ENCODE measurements around the gene HIBCH.
"Not testable (repeated sequence)": the region's sequence is repeated elsewhere in the genome, so short reads cannot be mapped to it uniquely, and the experiment has no call there.

The HIBCH gene

DNA sequence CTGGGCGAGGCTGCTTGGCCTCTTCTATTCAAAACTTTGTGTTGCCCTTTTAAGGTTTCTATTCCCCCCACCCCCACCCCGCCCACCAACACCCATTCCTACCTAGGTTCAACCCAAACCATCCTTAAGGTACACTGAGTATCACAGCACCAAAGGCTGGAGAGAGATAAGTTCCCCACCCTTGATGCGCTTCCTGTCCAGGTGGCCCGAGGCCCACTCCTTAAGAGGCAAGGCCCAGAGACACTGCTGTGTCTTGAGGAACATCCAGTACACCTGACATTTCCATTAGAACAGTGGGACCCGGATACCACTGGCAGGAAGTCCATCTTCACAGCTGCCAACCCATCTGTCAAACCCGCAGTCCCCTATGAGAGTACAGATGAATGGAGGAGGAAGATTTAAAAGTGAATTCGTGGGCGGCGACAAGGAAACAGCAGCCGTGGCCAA lies 23.5 kb upstream of the HIBCH start:
- no peak for DNase-seq (ENCODE audit: low spot score)

DNA sequence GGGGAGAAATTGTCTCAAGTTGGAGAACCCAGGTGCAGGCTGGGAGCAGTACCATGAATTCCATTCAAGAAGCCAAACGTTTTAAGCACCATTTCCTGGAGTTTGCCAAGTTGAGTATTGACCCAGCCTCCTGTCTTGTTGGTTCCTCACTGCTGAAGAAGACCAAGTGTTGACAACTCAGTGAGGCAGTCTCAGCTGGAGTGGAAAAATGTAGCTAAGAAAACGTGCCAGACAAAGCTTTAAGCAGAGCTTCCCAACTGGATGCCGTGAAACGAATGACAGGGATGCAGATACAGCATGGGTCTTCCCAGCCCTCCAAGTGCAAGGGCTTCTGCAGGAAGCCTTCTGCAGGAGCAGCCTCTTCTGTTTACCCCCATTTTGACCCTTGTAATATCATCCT lies 23.0 kb upstream of the HIBCH start:
- DNase-seq (ENCODE audit: low spot score), result no peak

DNA sequence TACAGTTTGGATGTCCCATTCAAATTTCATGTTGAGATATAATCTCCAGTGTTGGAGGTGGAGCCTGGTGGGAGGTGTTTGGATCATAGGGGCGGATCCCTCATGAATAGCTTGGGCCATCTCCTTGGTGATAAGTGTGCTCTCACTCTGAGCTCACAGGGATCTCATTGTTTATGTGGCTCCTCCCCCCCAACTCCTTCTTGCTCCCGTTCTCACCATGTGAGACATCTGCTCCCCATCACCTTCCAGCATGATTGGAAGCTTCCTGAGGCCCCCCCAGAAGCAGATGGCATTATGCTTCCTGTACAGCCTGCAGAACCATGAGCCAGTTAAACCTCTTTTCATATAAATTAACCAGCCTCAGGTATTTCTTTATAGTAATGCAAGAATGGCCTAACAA lies 20.7 kb upstream of the HIBCH start:
- no peak for DNase-seq (ENCODE audit: low spot score)

DNA sequence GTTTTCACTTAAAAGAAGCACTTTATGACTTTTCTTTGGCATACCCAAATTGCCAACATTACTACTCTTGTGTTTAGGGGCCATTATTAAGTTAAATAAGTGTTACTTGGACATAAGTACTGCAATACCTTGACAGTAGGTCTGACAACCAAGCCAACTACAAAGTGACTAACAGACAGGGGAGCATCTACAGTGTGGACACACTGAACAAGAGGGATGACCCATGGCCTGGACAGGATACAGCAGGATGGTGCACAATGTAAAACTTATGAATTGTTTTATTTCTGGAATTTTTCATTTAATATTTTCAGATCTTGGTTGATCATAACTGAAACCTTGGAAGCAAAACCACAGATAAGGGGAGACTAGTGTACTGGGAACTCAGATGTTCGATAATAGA lies 19.8 kb upstream of the HIBCH start:
- no peak for DNase-seq (ENCODE audit: low spot score)

DNA sequence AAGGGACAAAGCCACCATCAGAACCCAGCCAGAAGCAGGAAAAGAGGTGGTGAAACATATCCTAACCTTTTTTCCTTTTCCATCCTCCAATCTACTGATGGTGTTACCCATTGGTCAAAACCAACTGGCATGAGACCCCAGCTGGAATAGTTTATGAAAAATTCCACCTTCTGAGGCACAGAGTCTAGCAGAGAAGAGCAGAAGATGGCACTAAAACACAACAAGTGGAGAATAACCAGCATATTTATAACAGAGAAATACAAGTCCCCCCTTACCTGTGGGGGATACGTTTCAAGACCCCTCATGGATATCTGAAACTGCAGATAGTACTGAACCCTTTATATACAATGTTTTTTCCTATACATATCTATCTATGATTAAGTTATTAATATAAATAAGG lies 18.8 kb upstream of the HIBCH start:
- no peak for DNase-seq (ENCODE audit: low spot score)

DNA sequence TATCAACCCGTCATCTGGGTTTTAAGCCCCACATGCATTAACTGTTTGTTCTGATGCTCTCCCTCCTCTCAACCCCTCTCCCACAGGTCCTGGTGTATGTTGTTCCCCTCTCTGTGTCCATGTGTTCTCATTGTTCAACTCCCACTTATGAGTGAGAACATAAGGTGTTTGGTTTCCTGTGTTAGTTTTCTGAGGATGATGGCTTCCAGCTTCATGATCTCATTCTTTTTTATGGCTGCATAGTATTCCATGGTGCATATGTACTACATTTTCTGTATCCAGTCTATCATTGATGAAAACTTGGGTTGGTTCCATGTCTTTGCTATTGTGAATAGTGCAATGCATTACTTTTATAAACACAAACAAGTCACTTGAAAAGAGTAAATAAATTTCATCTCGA lies 16.8 kb upstream of the HIBCH start:
- DNase-seq (ENCODE audit: low spot score), result no peak

DNA sequence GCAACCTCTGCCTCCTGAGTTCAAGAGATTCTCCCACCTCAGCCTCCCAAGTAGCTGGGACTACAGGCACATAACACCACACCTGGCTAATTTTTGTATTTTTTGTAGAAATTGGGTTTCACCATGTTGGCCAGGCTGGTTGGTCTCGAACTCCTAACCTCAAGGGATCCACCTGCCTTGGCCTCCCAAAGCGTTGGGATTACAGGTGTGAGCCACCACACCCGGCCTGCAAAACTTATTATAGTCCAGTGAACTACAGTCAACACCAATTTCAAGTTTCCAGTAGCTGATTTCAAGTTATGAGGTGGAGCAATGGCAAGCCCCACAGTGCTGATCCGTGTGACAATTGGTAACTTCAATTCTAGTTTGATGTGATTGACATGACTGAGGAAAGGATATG lies 16.0 kb upstream of the HIBCH start:
- DNase-seq (ENCODE audit: low spot score), result not testable (repeated sequence)

DNA sequence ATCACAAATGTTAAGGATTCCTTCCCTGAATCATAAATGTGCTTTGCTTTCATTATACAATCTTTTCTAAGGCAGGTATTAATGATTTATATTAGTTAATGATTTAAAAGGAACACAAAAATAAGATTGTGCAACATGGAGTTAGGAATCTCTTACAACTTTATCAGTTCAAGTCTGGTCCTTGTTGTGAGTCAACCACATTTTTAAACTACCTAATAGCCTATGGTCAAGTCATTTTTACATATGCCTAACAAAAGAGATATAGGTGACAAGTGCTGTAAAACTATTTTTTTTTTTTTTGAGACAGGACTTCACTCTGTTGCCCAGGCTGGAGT lies 15.6 kb upstream of the HIBCH start:
- DNase-seq (ENCODE audit: low spot score), result no peak

DNA sequence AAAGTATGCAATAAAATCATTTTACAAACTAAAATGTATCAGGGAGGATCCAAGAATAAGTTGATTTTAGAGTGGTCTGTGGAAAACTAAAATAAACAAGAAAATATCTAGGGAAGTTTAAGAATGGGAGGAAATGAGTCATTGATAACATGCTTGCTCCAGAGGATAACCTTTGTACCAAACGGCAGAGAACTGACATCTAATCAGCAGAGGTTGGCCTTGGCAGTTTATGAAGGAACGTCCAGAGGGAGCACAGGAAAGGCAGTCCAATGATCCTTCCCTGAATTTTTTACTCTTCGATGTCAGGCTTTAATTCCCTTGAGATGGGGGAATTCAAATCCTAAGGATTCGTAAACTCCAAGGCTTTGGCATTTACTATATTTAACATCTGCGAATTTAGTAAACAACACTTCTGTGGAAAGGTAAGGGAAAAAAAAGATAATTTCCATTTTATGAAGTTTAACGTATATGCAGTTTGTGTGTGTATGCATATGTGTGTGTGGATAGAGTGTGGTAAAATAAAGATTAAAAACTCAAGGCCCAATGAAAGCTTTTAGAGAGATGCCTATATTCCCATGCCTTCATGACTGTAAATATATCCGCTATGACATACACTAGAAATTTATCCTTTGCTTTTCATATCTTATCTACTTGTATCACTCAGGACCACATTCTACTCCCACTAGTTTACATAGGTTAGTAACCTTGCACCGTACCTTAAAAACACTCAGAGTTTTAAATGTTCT lies 15.0 kb upstream of the HIBCH start:
- no peak for DNase-seq (ENCODE audit: low spot score)

DNA sequence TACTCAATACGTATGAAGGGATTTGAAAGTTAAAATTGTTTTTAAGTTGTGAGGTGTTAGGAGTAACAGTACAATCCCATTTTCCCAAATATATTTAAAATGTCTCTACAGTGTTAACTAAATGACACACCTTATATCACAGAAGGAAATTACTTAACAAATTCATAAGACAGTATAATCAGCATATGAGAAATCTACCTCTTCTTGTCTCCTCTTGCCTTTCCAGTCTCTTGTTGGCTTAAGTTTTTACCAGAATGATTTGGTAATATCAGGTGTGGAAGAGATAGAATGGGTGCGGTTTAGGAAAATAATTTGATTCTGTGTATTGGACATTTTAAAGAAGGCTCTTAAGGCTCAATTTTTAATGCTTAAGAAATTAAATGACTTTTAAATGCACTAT lies 14.3 kb upstream of the HIBCH start:
- no peak for DNase-seq (ENCODE audit: low spot score)

DNA sequence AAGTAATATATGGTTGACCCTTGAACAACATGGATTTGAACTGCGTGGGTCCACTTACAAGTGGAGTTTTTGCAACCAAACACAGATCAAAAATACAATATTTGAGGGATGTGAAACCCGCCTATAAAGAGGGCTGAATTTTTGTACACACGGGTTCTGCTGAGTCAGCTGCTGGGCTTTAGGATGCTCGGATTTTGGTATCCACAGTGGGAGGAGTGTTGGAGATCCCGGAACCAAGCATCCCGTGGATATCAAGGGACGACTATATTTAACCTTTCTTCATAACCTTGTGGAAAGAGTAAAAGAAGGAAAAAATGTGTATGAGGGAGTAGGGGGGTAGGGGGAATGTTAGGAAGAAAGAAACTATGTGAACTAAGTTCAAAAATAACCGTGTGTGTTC lies 13.8 kb upstream of the HIBCH start:
- DNase-seq (ENCODE audit: low spot score), result no peak

DNA sequence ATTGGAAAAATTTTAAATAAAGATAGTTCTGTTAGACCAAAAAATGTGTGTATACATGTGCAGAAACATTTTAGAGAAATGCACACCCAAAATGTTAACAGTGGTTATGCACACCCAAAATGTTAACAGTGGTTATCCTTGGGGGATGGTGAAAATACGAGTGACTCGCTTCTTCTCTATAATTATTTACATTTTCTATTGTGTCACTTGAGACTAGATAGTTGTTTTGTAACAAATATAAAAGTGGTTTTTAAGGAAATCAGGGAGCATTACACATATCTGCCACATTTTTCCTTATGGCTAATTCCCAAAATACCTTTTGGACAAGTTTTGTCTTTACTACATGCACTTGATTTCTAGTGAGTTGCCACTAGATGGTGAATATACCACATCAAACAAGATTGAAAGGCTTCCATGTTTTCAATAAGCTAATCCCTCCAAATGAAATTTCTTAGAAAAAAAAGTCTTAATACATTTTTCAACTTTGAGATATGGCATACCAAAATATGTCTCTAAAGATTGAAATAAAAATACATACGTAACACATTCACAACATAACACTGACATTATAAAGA lies 9.0 kb upstream of the HIBCH start:
- no peak for DNase-seq (ENCODE audit: low spot score)

DNA sequence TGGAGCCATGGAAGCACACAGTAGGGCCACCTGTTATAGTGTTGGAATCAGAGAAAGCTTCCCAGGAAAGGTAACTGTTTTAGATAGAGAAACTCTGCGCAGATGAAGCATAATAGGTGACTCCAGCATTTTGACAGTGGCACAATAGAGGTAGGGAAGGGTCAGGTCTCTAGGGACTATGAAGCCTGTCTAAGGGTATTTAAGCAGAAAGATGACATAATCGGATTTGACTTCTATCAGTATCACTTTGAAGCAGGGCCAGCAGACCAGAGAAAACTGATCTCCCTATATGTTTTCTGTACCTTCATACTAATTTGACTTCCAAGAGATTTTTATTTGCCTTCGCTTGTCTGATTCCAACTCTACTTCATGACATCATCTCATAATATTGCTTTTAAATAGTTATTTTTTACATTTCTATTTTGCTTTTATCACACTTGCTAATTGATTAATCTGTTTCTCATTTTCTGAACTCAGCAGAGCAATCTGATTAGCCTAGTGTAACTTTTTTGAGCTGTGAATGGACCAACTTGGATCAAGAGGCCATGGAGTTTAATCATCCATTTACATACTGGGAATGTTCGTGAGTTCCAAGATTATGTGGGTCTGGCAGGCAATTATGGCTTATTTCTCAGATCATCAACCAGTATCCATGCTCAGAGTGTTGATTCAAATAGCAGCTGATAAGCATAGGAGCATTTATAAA lies 8.4 kb upstream of the HIBCH start:
- DNase-seq (ENCODE audit: low spot score), result no peak

DNA sequence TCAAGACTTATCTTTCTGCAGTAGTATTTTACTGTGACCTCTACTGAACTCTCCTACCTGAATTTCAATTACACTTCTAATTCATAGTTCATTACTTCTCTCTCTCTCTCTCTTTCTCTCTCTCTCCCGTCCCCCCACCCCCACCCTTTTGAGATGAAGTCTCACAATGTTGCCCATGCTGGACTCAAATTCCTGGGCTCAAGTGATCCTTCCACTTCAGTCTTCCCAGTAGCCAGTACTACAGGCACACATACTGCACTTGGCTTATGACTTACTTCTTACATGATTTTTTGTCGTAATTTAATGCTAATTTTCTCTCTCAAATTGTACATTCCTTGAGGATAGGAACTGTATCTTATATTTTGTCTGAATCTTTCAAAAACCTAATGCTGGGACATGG lies 6.0 kb upstream of the HIBCH start:
- no peak for DNase-seq (ENCODE audit: low spot score)

DNA sequence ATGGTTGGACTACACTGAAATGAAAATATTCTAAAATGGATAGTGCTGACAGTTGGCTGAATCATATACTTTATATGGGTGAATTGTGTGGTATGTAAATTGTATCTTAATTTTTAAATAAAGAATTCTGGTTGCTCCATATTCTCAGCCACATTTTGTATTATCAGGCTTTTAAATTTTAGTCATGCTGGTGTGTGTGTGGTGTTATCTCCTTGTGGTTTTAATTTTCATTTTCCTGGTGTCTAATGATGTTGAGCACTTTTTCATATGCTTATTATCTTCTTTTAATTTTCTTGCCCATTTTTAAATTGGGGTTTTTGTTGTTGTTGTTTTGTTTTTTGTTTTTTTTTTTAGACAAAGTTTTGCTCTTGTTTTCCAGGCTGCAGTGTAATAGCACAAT lies 3.8 kb upstream of the HIBCH start:
- DNase-seq (ENCODE audit: low spot score), result no peak

DNA sequence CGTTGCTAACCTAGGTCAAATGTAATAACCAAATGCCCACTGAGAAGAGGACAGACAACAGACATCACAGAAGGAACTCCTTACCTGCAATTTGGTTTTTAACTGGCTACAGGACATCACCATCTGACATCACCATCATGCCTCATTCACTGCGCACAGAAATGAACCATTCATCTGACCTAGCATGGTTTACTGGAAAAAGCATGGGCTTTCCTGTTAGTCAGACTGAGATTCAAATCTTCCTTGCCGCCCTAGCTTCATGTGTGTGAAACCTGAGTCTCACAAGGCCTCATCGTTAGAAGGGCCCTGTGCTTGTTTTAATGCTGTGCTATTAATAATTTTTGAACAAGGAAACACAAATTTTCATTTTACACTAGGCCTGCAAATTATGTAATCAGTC lies 1.1 kb upstream of the HIBCH start:
- DNase-seq (ENCODE audit: low spot score), result no peak

DNA sequence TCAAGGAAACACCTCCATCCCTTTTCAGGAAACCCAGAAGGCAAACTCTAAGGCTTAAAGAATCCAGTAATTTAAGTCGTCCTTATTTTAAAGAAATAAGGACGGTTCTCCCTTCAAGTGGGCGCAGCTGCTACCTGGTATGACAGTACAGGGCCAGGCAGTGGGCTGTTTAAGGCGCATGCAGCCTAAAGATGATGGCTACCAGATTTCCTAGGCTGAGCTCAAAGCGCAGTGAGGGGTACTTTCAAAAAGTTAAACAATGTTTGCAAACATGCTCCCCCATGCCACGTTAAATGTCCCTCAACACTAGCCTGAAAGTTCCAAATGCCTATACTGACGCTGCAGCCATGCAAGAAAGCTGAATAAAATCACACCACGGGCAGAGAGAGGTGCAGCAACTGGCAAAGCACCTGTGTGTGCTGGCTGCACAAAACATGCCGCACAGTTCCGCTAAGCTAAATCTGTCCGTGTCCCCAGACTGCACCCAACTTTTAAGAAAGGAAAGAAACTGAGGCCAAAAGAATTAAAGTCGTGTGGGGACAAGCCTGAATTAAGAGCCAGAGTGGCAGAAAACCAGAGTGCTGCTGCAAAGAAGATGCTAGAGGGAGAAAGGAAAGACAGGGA lies 583 bp downstream of the HIBCH start:
- no peak for DNase-seq (ENCODE audit: low spot score)

DNA sequence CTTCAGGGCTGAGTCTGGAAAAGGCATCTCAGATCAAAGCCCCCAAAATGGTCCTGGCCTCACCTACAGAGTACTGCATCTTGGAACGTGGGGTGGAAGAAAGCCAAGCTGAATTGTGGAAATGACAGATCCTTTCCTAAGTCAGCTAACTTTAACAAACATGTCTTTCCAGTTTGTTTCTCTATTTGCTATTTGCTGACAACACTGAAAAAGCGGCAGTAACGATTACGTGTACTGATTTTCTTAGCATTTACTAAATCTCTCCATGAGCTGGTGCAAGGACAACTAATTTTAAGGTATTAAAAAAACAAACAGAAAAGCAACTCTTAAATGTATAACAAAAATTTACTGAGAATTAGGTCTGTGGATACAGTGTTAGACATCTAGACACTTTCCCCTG lies 1.1 kb downstream of the HIBCH start:
- DNase-seq (ENCODE audit: low spot score), result no peak

DNA sequence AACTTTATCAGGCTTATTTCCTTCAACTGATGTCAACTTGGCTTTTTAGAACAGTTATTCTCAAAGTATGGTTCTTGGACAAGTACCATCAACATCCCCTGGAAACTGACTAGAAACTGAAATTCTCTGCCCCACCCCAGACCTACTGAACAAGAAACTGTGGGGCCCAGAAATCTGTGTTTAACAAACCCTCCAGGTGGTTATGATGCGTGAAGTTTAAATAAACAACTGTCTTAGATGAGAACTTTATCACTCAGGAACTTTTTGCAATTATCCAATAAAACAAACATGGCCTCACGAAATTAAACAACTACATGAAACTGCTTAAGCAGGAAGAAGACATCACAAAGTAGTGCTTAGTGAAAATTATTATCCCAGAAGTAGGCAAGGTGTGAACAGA lies 4.4 kb downstream of the HIBCH start:
- DNase-seq (ENCODE audit: low spot score), result no peak

DNA sequence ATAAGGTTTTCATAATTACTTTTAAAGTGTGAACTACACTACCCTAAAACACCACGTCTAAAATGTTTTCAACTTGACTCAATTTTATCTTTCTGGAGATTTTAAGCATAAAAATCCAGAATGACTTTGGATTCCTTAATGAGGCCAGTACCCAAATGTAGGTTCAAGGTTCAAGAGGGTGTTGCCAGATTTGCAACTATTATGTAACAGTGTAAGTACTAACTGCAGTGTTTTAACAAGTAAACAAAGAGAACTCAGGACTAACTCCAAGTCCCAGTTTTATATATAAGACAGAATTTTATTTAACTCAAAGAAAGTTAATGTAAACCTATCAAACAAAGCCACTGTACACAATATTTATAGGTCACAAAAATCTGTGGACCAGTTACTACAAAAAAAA lies 5.7 kb downstream of the HIBCH start:
- DNase-seq (ENCODE audit: low spot score), result no peak

DNA sequence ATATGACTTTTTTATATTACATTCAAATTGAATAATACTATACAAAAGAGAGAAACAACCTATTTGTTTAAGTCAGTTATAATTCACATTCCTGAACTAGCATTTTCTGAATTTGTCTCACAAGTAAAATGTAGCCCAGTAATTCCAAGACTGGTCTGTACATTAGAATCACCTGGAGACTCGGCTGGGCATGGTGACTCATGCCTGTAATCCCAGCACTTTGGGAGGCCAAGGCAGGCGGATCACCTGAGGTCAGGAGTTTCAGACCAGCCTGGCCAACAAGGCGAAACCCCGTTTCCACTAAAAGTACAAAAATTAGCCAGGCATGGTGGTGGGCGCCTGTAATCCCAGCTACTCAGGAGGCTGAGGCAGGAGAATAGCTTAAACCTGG lies 7.0 kb downstream of the HIBCH start:
- DNase-seq (ENCODE audit: low spot score), result not testable (repeated sequence)

DNA sequence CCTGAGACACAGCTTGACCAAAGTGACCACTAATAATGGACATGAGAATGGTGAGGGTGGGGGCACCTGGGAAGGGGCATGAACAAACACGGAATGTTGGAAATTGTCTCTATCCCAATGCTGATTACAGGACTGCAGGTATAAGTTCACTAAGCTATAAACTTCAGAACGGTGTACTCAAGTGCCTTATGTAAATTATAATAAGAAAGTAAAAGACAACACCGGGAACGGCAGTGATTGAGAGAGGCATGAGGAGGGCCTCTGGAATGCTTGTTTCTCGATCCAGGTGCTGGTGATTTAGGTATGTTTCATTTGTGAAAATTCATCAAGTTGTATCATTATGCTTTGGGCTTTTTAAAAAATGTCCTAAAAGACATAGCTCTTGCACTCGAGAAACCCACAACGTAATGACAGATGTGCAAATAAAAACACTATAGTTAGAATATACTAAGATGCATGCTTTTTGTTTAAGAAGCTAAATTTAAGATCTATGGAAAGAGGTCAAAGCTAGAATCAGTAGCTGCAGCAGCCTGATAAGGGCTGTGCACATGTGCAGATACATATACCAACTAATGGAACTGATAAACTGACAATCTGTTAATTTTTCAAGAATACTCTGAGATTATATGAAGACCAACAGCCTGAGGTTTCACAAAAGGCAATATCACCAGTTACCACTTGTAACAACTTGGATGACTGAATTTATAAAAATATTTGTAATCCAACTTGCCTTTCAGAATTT lies 7.6 kb downstream of the HIBCH start:
- no peak for DNase-seq (ENCODE audit: low spot score)

DNA sequence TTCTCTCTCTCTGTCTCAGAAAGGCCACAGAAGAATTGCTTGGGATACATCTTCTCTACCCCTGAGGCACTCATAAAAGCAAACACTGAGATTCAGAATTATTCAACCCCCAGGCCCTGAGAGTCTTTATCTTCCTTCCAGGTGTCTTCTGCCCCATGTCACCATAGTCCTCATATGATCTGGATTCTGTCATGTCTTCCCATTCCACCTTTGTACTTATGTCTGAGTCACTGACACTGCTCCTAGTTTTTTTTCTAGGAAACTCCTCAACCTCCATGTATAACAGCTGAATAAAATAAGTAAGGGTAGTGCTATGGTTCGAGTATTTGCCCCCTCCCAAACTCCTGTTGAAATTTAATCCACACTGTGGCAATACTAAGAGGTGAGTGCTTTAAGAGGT lies 11.6 kb downstream of the HIBCH start:
- DNase-seq (ENCODE audit: low spot score), result no peak
